BE2C (cell line): Measurements from ENCODE around the gene STIP1.
"Not testable (repeated sequence)": the region's sequence is repeated elsewhere in the genome, so short reads cannot be mapped to it uniquely, and the experiment has no call there.

Source experiments
- DNase-seq: peaks from one replicate; pipeline ENCODE4 v3.0.0-alpha.2; 2020
- H3K27me3 ChIP-seq: fragments of 250-450 bp; sonication (Bioruptor Pico); 2 replicates; pipeline ENCODE4 v1.5.1; 2020; ENCODE audit warnings: mild to moderate bottlenecking
- H3K36me3 ChIP-seq: fragments of 250-450 bp; sonication (Bioruptor Pico); 2 replicates; pipeline ENCODE4 v1.5.1; 2020; ENCODE audit warnings: mild to moderate bottlenecking
- H3K4me1 ChIP-seq: fragments of 250-450 bp; sonication (Bioruptor Pico); 2 replicates; pipeline ENCODE4 v1.5.1; 2020
- H3K4me3 ChIP-seq: 2 replicates; pipeline ENCODE4 v1.5.1; 2011; ENCODE audit warnings: low read depth, low read length
- H3K9me3 ChIP-seq: fragments of 250-450 bp; sonication (Bioruptor Pico); 2 replicates; pipeline ENCODE4 v1.5.1; 2020
- TF ChIP-seq, protein P1 (sequence below): IDR thresholded peaks from 2 replicates; pipeline ENCODE4 v1.5.1; 2012; ENCODE audit warnings: mild to moderate bottlenecking, low read depth, low read length

Gene STIP1

GRCh38 chr11:64156235-64157011, 29.5 kb upstream of the STIP1 start:
- H3K4me1 ChIP-seq: peaks cover 5% of the 10 kb centered on the region
- no peaks in the 10 kb centered on the region for H3K36me3 ChIP-seq
- no peaks in the 10 kb centered on the region for H3K9me3 ChIP-seq
- no peak overlapping the region for H3K4me3 ChIP-seq
- TF ChIP-seq, protein P1, sequence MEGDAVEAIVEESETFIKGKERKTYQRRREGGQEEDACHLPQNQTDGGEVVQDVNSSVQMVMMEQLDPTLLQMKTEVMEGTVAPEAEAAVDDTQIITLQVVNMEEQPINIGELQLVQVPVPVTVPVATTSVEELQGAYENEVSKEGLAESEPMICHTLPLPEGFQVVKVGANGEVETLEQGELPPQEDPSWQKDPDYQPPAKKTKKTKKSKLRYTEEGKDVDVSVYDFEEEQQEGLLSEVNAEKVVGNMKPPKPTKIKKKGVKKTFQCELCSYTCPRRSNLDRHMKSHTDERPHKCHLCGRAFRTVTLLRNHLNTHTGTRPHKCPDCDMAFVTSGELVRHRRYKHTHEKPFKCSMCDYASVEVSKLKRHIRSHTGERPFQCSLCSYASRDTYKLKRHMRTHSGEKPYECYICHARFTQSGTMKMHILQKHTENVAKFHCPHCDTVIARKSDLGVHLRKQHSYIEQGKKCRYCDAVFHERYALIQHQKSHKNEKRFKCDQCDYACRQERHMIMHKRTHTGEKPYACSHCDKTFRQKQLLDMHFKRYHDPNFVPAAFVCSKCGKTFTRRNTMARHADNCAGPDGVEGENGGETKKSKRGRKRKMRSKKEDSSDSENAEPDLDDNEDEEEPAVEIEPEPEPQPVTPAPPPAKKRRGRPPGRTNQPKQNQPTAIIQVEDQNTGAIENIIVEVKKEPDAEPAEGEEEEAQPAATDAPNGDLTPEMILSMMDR: no peak
- peak; percentile 67 for DNase-seq
- no peaks in the 10 kb centered on the region for H3K27me3 ChIP-seq

DNA sequence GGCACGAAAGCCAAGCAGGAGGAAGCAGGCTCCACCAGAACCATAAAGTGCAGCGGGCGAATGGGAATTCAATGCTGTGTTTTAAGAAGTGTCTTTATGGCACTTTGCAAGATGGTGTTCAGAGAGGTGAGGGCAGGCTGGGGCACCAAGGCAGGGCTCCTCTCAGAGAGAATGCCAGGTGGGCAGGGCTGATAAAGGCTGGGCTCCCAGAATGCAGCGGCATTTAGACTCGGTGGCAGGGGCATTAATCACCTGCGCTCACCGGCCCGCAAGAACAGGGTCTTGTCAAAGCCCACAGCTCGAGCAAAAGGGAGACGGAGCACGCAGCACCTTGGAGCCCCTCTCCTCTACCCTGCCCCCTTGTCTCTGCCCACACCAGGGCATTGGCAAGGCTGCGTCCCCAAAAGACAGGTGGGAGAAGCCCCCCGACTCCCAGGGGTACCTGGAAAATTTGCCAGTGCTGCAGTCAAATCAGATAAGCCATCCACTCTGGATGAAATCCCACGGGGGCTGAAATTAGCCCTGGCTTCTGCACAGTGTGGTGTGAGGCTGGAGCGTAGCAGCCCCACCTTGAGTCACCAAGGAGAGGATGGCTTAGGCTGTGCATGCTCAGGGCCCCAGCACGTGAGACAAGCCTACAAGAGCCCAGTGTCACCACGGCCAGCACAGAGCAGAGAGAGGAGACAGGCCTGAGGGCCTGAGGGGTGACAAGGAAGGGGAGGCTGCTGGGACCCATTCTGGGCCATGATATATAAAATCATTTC, 28.2 kb upstream of the STIP1 start:
- H3K4me3 ChIP-seq: no peak overlapping the region
- H3K4me1 ChIP-seq: peaks cover 3% of the 10 kb centered on the region
- TF ChIP-seq, protein P1: no peak
- H3K9me3 ChIP-seq: no peaks in the 10 kb centered on the region
- DNase-seq: peak; percentile 45
- no peaks in the 10 kb centered on the region for H3K27me3 ChIP-seq
- H3K36me3 ChIP-seq: no peaks in the 10 kb centered on the region

- TF ChIP-seq, protein P1: no peak
- no peak for DNase-seq
- no peak overlapping the region for H3K4me3 ChIP-seq
Measured at GRCh38 chr11:64161037-64161436, 24.9 kb upstream of the STIP1 start.

GRCh38 chr11:64162769-64163168, 23.2 kb upstream of the STIP1 start:
- H3K36me3 ChIP-seq, H3K9me3 ChIP-seq, DNase-seq, H3K4me3 ChIP-seq, H3K27me3 ChIP-seq, H3K4me1 ChIP-seq: not testable (repeated sequence)

More at GRCh38 chr11:64161037-64161436, 24.9 kb upstream of the STIP1 start:
- Histone ChIP-seq H3K36me3 (no peaks in the 10 kb centered on the region), H3K9me3 (no peaks in the 10 kb centered on the region), H3K27me3 (no peaks in the 10 kb centered on the region), H3K4me1 (peaks cover 3% of the 10 kb centered on the region; the same call in 1 of the 2 replicates)

DNA sequence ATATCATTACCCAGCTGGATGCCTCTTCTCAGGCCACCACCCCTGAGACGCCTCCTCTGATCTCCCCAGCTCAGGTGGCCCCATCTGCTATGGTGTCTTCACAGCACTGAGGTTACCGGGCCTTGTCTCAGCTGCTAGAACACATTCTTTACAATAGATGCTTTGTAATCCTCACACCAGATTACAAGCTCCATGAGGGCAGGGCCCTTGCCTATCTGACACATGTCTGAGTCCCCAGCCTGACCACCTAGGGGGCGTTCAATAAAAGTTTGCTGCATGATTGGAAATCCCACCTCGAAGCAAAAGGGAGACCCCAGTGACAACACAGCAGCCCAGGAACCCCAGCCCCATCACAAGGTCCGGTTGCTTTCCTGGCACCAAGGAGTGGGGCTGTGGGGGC, 22.0 kb upstream of the STIP1 start:
- TF ChIP-seq, protein P1: no peak
- Histone ChIP-seq H3K4me1 (no peaks in the 10 kb centered on the region), H3K4me3 (no peak overlapping the region), H3K27me3 (no peaks in the 10 kb centered on the region), H3K9me3 (no peaks in the 10 kb centered on the region), H3K36me3 (no peaks in the 10 kb centered on the region)
- DNase-seq: no peak

- peak overlapping the region; percentile 66 for H3K4me3 ChIP-seq
- TF ChIP-seq, protein P1: no peak
- H3K36me3 ChIP-seq: no peaks in the 10 kb centered on the region
- DNase-seq: no peak
- no peaks in the 10 kb centered on the region for H3K9me3 ChIP-seq
- H3K4me1 ChIP-seq: no peaks in the 10 kb centered on the region
- no peaks in the 10 kb centered on the region for H3K27me3 ChIP-seq
Measured at GRCh38 chr11:64164392-64165312, 21.3 kb upstream of the STIP1 start.
